ENCODE results near the gene NTM. TPM values are rescaled to one million over a fixed set of nuclear protein-coding genes. Genes with fewer than 3 reads are reported as not detected.

Gene NTM
- total RNA-seq, 2 donors from 2014 or later = 1.7 to 3.6 TPM

GRCh38 chr11:132055296-132055695 is 684.9 kb downstream of the NTM start:
- Mint-ChIP-seq H3K27me3 (ENCODE audit: insufficient read depth) (peaks cover 1% of the 10 kb centered on the region), H3K9me3 (no peaks in the 10 kb centered on the region), H3K4me3 (no peak overlapping the region), H3K27ac (no peak overlapping the region), H3K4me1 (no peaks in the 10 kb centered on the region), H3K36me3 (ENCODE audit: low read depth) (no peaks in the 10 kb centered on the region)
- no peaks in the 10 kb centered on the region for H3K27me3 ChIP-seq (ENCODE audit: control insufficient read depth, insufficient read depth, low read length, poor library complexity, severe bottlenecking)
- H3K9ac ChIP-seq (ENCODE audit: extremely low read depth, low read length, poor library complexity, severe bottlenecking) = no peak overlapping the region
- no peaks in the 10 kb centered on the region for H3K36me3 ChIP-seq (ENCODE audit: control insufficient read depth, insufficient read depth, low read length)
- no peaks in the 10 kb centered on the region for H3K4me1 ChIP-seq (ENCODE audit: control insufficient read depth, insufficient read depth, low read length)
- no peak overlapping the region for H3K27ac ChIP-seq (ENCODE audit: low read depth, low read length)
- no peak for DNase-seq
- no peaks in the 10 kb centered on the region for H3K9me3 ChIP-seq (ENCODE audit: control insufficient read depth, low read length)
- TF ChIP-seq CTCF (conservative IDR thresholded peaks at IDR 0.05) = no peak
- H3K4me3 ChIP-seq (ENCODE audit: low read length) = no peak overlapping the region
- whole genome bisulfite sequencing, 2 experiments (ENCODE audit: insufficient coverage in 1 of 2, insufficient read length in 1 of 2) = 89 to 97% methylated on average over 4 to 6 of the region's 6 CpGs

- Histone ChIP-seq H3K36me3 (ENCODE audit: control insufficient read depth, insufficient read depth, low read length) (no peaks in the 10 kb centered on the region), H3K27me3 (ENCODE audit: control insufficient read depth, insufficient read depth, low read length, poor library complexity, severe bottlenecking) (no peaks in the 10 kb centered on the region), H3K4me1 (ENCODE audit: control insufficient read depth, insufficient read depth, low read length) (no peaks in the 10 kb centered on the region), H3K27ac (ENCODE audit: low read depth, low read length) (no peak overlapping the region), H3K9ac (ENCODE audit: extremely low read depth, low read length, poor library complexity, severe bottlenecking) (no peak overlapping the region), H3K4me3 (ENCODE audit: low read length) (no peak overlapping the region), H3K9me3 (ENCODE audit: control insufficient read depth, low read length) (no peaks in the 10 kb centered on the region)
- Mint-ChIP-seq H3K36me3 (ENCODE audit: low read depth) (no peaks in the 10 kb centered on the region), H3K4me1 (no peaks in the 10 kb centered on the region), H3K27ac (no peak overlapping the region), H3K9me3 (no peaks in the 10 kb centered on the region), H3K27me3 (ENCODE audit: insufficient read depth) (no peaks in the 10 kb centered on the region), H3K4me3 (no peak overlapping the region)
- WGBS, 2 experiments (ENCODE audit: insufficient coverage in 1 of 2, insufficient read length in 1 of 2) = 77 to 83% methylated on average over 6 of the region's 6 CpGs
- DNase-seq = no peak
- no peak for TF ChIP-seq CTCF (conservative IDR thresholded peaks at IDR 0.05)
Measured at GRCh38 chr11:132056689-132057088, 686.3 kb downstream of the NTM start.

GRCh38 chr11:132057266-132057665 is 686.9 kb downstream of the NTM start:
- H3K4me3 ChIP-seq (ENCODE audit: low read length) = no peak overlapping the region
- no peak overlapping the region for H3K27ac Mint-ChIP-seq
- DNase-seq = no peak
- no peaks in the 10 kb centered on the region for H3K9me3 Mint-ChIP-seq
- WGBS, 2 experiments (ENCODE audit: insufficient coverage in 1 of 2, insufficient read length in 1 of 2) = 87 to 90% methylated on average over 3 of the region's 3 CpGs
- H3K9ac ChIP-seq (ENCODE audit: extremely low read depth, low read length, poor library complexity, severe bottlenecking) = no peak overlapping the region
- no peak overlapping the region for H3K4me3 Mint-ChIP-seq
- no peaks in the 10 kb centered on the region for H3K36me3 ChIP-seq (ENCODE audit: control insufficient read depth, insufficient read depth, low read length)
- no peaks in the 10 kb centered on the region for H3K4me1 ChIP-seq (ENCODE audit: control insufficient read depth, insufficient read depth, low read length)
- no peak for TF ChIP-seq CTCF (conservative IDR thresholded peaks at IDR 0.05)
- H3K4me1 Mint-ChIP-seq = no peaks in the 10 kb centered on the region
- H3K27me3 Mint-ChIP-seq (ENCODE audit: insufficient read depth) = no peaks in the 10 kb centered on the region
- H3K27me3 ChIP-seq (ENCODE audit: control insufficient read depth, insufficient read depth, low read length, poor library complexity, severe bottlenecking) = no peaks in the 10 kb centered on the region
- H3K36me3 Mint-ChIP-seq (ENCODE audit: low read depth) = no peaks in the 10 kb centered on the region
- H3K9me3 ChIP-seq (ENCODE audit: control insufficient read depth, low read length) = no peaks in the 10 kb centered on the region
- H3K27ac ChIP-seq (ENCODE audit: low read depth, low read length) = no peak overlapping the region
